NOMO-1 treated with dmso at 0.1 percent for 144 hours (cell line): ENCODE results near the gene EVA1A.

ENCODE experiments used
- DNase-seq: peaks from one replicate; lab custom pipeline; 2025; ENCODE audit not compliant: unreplicated experiment; lab: John Stamatoyannopoulos, UW

EVA1A gene

GRCh38 chr2:75592030-75592429, 31.3 kb upstream of the EVA1A start:
- no peak for DNase-seq

GRCh38 chr2:75589391-75590105, 28.8 kb upstream of the EVA1A start:
- no peak for DNase-seq

GRCh38 chr2:75587954-75588587, 27.3 kb upstream of the EVA1A start:
- DNase-seq: no peak

GRCh38 chr2:75586971-75587370, 26.2 kb upstream of the EVA1A start:
- no peak for DNase-seq

GRCh38 chr2:75582840-75583239, 22.1 kb upstream of the EVA1A start:
- DNase-seq: no peak

- DNase-seq: no peak
Observed at GRCh38 chr2:75580606-75581005, 19.9 kb upstream of the EVA1A start.

- no peak for DNase-seq
Observed at GRCh38 chr2:75580156-75580555, 19.4 kb upstream of the EVA1A start.

- no peak for DNase-seq
Observed at GRCh38 chr2:75579186-75579585, 18.4 kb upstream of the EVA1A start.

GRCh38 chr2:75577280-75577679, 16.5 kb upstream of the EVA1A start:
- no peak for DNase-seq

- no peak for DNase-seq
Observed at GRCh38 chr2:75574106-75574505, 13.4 kb upstream of the EVA1A start.

GRCh38 chr2:75573145-75573878, 12.6 kb upstream of the EVA1A start:
- DNase-seq: no peak

GRCh38 chr2:75571730-75572430, 11.1 kb upstream of the EVA1A start:
- DNase-seq: no peak

- no peak for DNase-seq
Observed at GRCh38 chr2:75570948-75571729, 10.4 kb upstream of the EVA1A start.

- no peak for DNase-seq
Observed at GRCh38 chr2:75570024-75570947, 9.5 kb upstream of the EVA1A start.

GRCh38 chr2:75569546-75569945, 8.8 kb upstream of the EVA1A start:
- no peak for DNase-seq

- no peak for DNase-seq
Observed at GRCh38 chr2:75568174-75568573, 7.4 kb upstream of the EVA1A start.

GRCh38 chr2:75565472-75566462, 5.0 kb upstream of the EVA1A start:
- DNase-seq: no peak

- no peak for DNase-seq
Observed at GRCh38 chr2:75564713-75565359, 4.1 kb upstream of the EVA1A start.
